HEK293T (cell line): ENCODE results near the gene FUCA2.
"Not testable (repeated sequence)": the region's sequence is repeated elsewhere in the genome, so short reads cannot be mapped to it uniquely, and the experiment has no call there.

Experiments
- CTCF ChIA-PET: fragments of 350-600 bp; formaldehyde crosslinking; extraction: SDS; loops from one replicate; lab custom pipeline; 2021; ENCODE audit warnings: antibody characterized with exemption, inconsistent platforms; lab: Yijun Ruan, JAX
- POLR2A ChIA-PET: fragments of 350-600 bp; formaldehyde crosslinking; extraction: SDS; loops from one replicate; lab custom pipeline; 2020; ENCODE audit warnings: antibody characterized with exemption, inconsistent platforms; lab: Yijun Ruan, JAX
- DNase-seq: peaks from one replicate; pipeline ENCODE4 v3.0.0; 2012; ENCODE audit warnings: mixed read lengths; ENCODE audit errors: extremely low spot score
- ARNT ChIP-seq: fragments of 450-650 bp; IDR thresholded peaks from 2 replicates; pipeline ENCODE4 v1.6.1; 2017; ENCODE audit warnings: mild to moderate bottlenecking
- BHLHE40 ChIP-seq: fragments of 450-650 bp; IDR thresholded peaks from 2 replicates; pipeline ENCODE4 v1.6.1; 2016; ENCODE audit warnings: mild to moderate bottlenecking, moderate library complexity, borderline replicate concordance
- CTBP1 ChIP-seq: fragments of 450-650 bp; IDR thresholded peaks from 2 replicates; pipeline ENCODE4 v1.6.1; 2016; ENCODE audit warnings: borderline replicate concordance
- ELF4 ChIP-seq: fragments of 450-650 bp; IDR thresholded peaks from 2 replicates; pipeline ENCODE4 v1.6.1; 2017; ENCODE audit warnings: antibody characterized with exemption
- FOXA1 ChIP-seq: fragments of 450-650 bp; IDR thresholded peaks from 2 replicates; pipeline ENCODE4 v1.6.1; 2016; ENCODE audit warnings: mild to moderate bottlenecking
- FOXK2 ChIP-seq: fragments of 450-650 bp; IDR thresholded peaks from 2 replicates; pipeline ENCODE4 v1.6.1; 2016; ENCODE audit warnings: mild to moderate bottlenecking
- FOXM1 ChIP-seq: fragments of 450-650 bp; IDR thresholded peaks from 2 replicates; pipeline ENCODE4 v1.6.1; 2017; ENCODE audit warnings: mild to moderate bottlenecking, borderline replicate concordance
- HDGF ChIP-seq: fragments of 450-650 bp; IDR thresholded peaks from 2 replicates; pipeline ENCODE4 v1.6.1; 2017; ENCODE audit warnings: antibody characterized with exemption, borderline replicate concordance
- L3MBTL2 ChIP-seq: fragments of 450-650 bp; conservative IDR thresholded peaks from 2 replicates; pipeline ENCODE4 v1.6.1; 2016; ENCODE audit warnings: mild to moderate bottlenecking
- LEF1 ChIP-seq: fragments of 450-650 bp; IDR thresholded peaks from 2 replicates; pipeline ENCODE4 v1.6.1; 2017; ENCODE audit warnings: mild to moderate bottlenecking, borderline replicate concordance
- NFRKB ChIP-seq: fragments of 450-650 bp; IDR thresholded peaks from 2 replicates; pipeline ENCODE4 v1.6.1; 2016; ENCODE audit warnings: mild to moderate bottlenecking, moderate library complexity
- SP1 ChIP-seq: fragments of 450-650 bp; IDR thresholded peaks from 2 replicates; pipeline ENCODE4 v1.6.1; 2017
- SUZ12 ChIP-seq: fragments of 450-650 bp; IDR thresholded peaks from 2 replicates; pipeline ENCODE4 v1.6.1; 2016; ENCODE audit warnings: mild to moderate bottlenecking
- TARDBP ChIP-seq: fragments of 450-650 bp; IDR thresholded peaks from 2 replicates; pipeline ENCODE4 v1.6.1; 2016
- ZNF384 ChIP-seq: fragments of 450-650 bp; IDR thresholded peaks from 2 replicates; pipeline ENCODE4 v1.6.1; 2016
- TF ChIP-seq, protein P1 (sequence below): fragments of 450-650 bp; IDR thresholded peaks from 2 replicates; pipeline ENCODE4 v1.6.1; 2016

The FUCA2 gene

DNA sequence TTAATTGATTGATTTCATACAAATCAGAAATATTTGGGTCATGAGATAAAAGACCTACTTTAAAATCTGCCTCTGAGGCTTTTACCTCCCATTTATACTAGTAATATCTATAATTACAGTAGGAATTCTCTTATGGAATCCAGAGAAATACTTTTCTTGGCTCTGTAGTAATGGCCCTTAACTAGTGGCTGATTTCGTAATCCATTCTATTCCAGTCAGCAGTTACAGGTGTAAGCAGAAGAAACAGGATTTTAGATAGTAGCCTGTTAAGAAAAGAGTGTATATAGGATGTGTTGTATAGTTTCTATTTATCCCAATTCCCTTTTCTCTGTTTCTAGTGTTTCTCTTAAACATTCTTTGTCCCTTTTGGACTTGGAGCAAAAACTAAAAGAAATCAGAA lies 39.7 kb downstream of the FUCA2 start:
- CTCF ChIA-PET: no interaction called here
- POLR2A ChIA-PET: no interaction called here
- no peak for DNase-seq
- TF ChIP-seq NFRKB: no peak
- TF ChIP-seq ELF4: no peak
- TF ChIP-seq, protein P1, sequence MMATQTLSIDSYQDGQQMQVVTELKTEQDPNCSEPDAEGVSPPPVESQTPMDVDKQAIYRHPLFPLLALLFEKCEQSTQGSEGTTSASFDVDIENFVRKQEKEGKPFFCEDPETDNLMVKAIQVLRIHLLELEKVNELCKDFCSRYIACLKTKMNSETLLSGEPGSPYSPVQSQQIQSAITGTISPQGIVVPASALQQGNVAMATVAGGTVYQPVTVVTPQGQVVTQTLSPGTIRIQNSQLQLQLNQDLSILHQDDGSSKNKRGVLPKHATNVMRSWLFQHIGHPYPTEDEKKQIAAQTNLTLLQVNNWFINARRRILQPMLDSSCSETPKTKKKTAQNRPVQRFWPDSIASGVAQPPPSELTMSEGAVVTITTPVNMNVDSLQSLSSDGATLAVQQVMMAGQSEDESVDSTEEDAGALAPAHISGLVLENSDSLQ: no peak
- TF ChIP-seq LEF1: no peak
- TF ChIP-seq BHLHE40: no peak
- no peak for TF ChIP-seq L3MBTL2
- TF ChIP-seq ZNF384: no peak
- no peak for TF ChIP-seq FOXK2
- no peak for TF ChIP-seq CTBP1

DNA sequence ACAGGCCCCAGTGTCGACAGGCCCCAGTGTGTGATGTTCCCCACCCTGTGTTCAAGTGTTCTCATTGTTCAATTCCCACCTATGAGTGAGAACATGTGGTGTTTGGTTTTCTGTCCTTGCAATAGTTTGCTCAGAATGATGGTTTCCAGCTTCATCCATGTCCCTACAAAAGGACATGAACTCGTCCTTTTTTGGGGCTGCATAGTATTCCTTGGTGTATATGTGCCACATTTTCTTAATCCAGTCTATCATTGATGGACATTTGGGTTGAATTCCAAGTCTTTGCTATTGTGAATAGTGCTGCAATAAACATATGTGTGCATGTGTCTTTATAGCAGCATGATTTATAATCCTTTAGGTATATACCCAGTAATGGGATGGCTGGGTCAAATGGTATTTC lies 42.7 kb downstream of the FUCA2 start:
- DNase-seq, CTCF ChIA-PET, POLR2A ChIA-PET: not testable (repeated sequence)

DNA sequence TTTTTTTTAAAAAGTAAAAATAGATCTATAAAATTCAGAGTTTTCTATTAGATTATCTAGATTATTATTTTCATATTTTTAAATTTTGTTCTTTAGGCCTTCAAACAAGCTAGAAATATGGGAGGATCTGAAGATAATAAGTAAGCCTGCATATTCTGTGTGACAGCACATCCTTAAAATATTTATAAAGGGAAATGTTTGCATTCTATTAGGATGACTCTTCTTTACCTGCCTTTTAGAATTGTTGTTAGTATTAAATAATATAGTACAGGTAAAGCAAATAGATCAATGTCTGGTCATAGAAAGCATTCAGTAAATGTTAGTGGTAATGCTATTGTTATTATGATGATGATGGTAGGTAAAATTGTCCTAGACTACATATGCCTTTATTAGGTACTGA lies 43.5 kb downstream of the FUCA2 start:
- ChIA-PET CTCF (no interaction called here), POLR2A (no interaction called here)
- no peak for TF ChIP-seq FOXA1
- no peak for TF ChIP-seq NFRKB
- TF ChIP-seq, protein P1: no peak
- TF ChIP-seq HDGF: no peak
- TF ChIP-seq BHLHE40: no peak
- no peak for TF ChIP-seq ELF4
- DNase-seq: no peak

DNA sequence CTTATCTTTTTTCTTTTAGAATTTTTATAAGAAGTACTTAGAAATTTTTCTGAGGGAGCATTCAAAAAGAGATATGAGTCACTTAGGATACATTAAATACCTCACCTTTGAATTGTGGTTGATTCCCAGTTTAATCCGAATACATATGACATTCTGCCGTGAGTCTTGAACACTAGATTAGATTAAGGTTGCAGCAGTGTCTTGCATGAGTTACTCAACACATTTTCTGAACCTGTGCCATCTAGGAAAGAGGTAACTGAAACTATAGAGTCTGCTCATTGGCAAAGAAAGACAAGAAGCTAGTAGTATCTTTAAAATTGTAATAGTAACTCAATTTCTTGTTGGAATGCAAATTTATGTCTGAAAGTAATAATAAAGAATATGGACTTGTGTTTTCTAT lies 46.0 kb downstream of the FUCA2 start:
- DNase-seq: no peak
- TF ChIP-seq FOXA1: no peak
- TF ChIP-seq L3MBTL2: no peak
- TF ChIP-seq ELF4: no peak
- no peak for TF ChIP-seq CTBP1
- ChIA-PET POLR2A (no interaction called here), CTCF (no interaction called here)

DNA sequence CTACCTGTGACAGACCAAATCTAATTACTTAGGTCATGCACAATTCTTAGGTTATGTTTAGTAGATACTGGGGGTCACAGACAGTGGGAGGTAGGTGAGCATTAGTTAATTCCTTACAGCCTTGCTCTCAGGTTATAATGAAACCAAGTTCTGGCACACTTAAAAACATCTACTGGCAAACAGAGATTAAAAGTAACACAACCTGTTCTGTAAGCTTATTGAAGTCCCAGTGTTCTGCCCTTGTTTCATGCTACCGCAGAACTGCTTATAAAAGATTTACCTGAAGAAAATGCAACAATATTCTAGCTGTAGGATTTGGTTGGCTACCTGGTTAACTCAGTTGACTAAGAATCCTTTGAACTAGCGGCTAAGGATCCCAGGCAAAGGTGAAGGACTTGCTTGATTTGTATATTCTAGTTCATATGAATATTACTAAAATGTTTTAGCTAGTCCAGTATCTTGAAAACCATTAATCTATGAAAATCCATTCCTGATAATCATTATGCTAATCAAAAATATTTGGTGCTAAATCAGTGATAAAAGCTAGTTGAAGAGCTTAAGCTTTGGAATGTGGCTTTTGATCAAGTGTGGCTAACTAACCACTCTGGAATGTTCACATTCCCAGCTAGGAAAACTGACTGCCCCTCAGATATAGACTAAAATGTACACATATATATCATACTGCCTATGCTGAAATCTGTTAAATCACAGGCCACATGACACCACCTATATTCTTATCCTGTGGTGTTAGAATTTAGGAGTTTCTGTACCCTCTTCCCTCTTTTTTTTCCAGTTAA lies 53.8 kb downstream of the FUCA2 start:
- DNase-seq: no peak
- TF ChIP-seq ZNF384: no peak
- TF ChIP-seq FOXK2: no peak
- TF ChIP-seq BHLHE40: no peak
- TF ChIP-seq LEF1: no peak
- no peak for TF ChIP-seq FOXM1
- no peak for TF ChIP-seq SUZ12
- TF ChIP-seq TARDBP: no peak
- TF ChIP-seq SP1: no peak
- no peak for TF ChIP-seq L3MBTL2
- TF ChIP-seq HDGF: no peak
- TF ChIP-seq ELF4: no peak
- TF ChIP-seq, protein P1: no peak
- TF ChIP-seq ARNT: no peak
- no peak for TF ChIP-seq CTBP1
- CTCF ChIA-PET: no interaction called here
- POLR2A ChIA-PET: no interaction called here

DNA sequence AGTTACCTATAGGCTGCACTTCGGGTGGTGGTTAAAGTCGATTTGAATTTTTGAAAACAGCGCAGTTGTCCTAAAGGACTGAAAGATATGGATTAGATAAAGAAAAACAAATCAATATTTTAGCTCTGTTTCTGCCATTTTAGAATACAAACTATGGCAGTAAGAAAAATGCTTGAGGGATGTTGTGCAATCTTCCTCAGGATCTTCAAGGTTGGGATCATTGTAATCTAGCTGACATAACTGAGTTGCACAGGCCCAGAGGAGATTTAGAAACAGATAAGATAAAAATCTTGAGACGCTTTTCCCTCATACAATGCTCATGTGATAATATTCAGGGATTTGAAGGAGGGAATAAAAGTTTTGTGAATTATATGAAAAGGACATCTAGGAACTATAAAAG lies 60.0 kb downstream of the FUCA2 start:
- POLR2A ChIA-PET: interaction anchor here (1.2 kb wide), 1 partner anchor 390 kb away, joined by 3 read pairs; no protein-coding TSS in a partner anchor
- no peak for TF ChIP-seq ZNF384
- no peak for TF ChIP-seq CTBP1
- TF ChIP-seq SUZ12: no peak
- TF ChIP-seq FOXA1: no peak
- TF ChIP-seq BHLHE40: no peak
- no peak for TF ChIP-seq ARNT
- no peak for TF ChIP-seq HDGF
- TF ChIP-seq FOXM1: no peak
- TF ChIP-seq TARDBP: no peak
- TF ChIP-seq, protein P1: no peak
- TF ChIP-seq SP1: no peak
- no peak for TF ChIP-seq L3MBTL2
- TF ChIP-seq LEF1: no peak
- TF ChIP-seq ELF4: no peak
- TF ChIP-seq NFRKB: no peak
- no peak for TF ChIP-seq FOXK2
- CTCF ChIA-PET: interaction anchor here (0.6 kb wide), 1 partner anchor 174 kb away, joined by 3 read pairs; no protein-coding TSS in a partner anchor
- DNase-seq: no peak
